ENCODE results near the gene PRKAR2B.

PRKAR2B gene

DNA sequence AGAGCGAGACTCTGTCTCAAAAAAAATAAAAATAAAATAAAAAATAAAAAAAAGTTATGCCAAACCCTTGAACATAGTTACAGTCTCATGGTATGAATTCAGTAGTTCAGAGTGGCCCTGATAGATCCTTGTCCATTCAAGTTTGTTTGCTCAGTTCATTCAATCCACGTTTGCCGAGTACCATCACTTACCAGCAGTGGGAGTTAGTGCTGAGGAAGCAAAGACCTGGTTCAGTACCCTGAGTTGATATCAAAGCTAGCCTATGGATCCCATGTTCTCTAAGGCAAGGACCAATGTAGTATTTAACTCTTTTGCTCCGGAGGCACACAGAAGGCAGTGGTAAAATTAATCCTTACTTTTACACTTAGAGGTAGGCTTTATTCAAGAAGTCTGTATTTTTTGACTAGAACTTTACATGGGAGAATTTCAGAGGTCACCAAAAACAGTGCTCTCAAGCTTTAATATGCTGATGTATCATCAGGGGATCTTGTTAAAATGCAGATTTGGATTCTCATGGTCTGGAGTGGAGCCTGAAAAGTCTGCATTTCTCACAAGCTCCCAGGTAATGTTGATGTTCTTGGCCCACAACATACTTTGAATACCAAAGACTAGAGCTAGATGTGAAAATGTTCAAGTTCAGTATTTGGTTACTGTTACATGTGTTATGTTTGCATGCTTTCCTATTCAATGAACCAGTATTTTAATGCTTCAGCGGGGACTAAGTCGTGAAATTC lies 86.1 kb downstream of the PRKAR2B start:
- ATAC-seq, result peak; percentile 42; the same call in 2 of the 3 replicates
- TF ChIP-seq PPARA (CRISPR knock-in tag; IDR thresholded peaks at IDR 0.05; ENCODE audit: borderline replicate concordance) (no peak), ZNF8 (CRISPR knock-in tag; IDR thresholded peaks at IDR 0.05) (no peak), RARB (CRISPR knock-in tag; IDR thresholded peaks at IDR 0.05) (no peak), BACH2 (CRISPR knock-in tag; IDR thresholded peaks at IDR 0.05; ENCODE audit: borderline replicate concordance) (no peak), TOX (CRISPR knock-in tag; IDR thresholded peaks at IDR 0.05; ENCODE audit: borderline replicate concordance) (no peak), GLIS3 (CRISPR knock-in tag; IDR thresholded peaks at IDR 0.05) (no peak), SNAI2 (CRISPR knock-in tag; IDR thresholded peaks at IDR 0.05) (no peak), POU6F1 (CRISPR knock-in tag; IDR thresholded peaks at IDR 0.05; ENCODE audit: borderline replicate concordance, low read depth) (no peak), ZFP3 (CRISPR knock-in tag; IDR thresholded peaks at IDR 0.05) (no peak), ZNF565 (CRISPR knock-in tag; conservative IDR thresholded peaks at IDR 0.05; ENCODE audit: low read depth) (no peak), TCF4 (CRISPR knock-in tag; IDR thresholded peaks at IDR 0.05; ENCODE audit: borderline replicate concordance) (no peak), ESRRG (CRISPR knock-in tag; IDR thresholded peaks at IDR 0.05) (no peak), CSDC2 (CRISPR knock-in tag; IDR thresholded peaks at IDR 0.05) (no peak), ZNF70 (CRISPR knock-in tag; IDR thresholded peaks at IDR 0.05) (no peak)
- TF ChIP-seq, protein P1, sequence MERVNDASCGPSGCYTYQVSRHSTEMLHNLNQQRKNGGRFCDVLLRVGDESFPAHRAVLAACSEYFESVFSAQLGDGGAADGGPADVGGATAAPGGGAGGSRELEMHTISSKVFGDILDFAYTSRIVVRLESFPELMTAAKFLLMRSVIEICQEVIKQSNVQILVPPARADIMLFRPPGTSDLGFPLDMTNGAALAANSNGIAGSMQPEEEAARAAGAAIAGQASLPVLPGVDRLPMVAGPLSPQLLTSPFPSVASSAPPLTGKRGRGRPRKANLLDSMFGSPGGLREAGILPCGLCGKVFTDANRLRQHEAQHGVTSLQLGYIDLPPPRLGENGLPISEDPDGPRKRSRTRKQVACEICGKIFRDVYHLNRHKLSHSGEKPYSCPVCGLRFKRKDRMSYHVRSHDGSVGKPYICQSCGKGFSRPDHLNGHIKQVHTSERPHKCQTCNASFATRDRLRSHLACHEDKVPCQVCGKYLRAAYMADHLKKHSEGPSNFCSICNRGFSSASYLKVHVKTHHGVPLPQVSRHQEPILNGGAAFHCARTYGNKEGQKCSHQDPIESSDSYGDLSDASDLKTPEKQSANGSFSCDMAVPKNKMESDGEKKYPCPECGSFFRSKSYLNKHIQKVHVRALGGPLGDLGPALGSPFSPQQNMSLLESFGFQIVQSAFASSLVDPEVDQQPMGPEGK (CRISPR knock-in tag; IDR thresholded peaks at IDR 0.05; ENCODE audit: borderline replicate concordance), result no peak
- TF ChIP-seq, protein P2, sequence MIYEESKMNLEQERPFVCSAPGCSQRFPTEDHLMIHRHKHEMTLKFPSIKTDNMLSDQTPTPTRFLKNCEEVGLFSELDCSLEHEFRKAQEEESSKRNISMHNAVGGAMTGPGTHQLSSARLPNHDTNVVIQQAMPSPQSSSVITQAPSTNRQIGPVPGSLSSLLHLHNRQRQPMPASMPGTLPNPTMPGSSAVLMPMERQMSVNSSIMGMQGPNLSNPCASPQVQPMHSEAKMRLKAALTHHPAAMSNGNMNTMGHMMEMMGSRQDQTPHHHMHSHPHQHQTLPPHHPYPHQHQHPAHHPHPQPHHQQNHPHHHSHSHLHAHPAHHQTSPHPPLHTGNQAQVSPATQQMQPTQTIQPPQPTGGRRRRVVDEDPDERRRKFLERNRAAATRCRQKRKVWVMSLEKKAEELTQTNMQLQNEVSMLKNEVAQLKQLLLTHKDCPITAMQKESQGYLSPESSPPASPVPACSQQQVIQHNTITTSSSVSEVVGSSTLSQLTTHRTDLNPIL (CRISPR knock-in tag; IDR thresholded peaks at IDR 0.05; ENCODE audit: low read depth), result no peak
- TF ChIP-seq, protein P3, sequence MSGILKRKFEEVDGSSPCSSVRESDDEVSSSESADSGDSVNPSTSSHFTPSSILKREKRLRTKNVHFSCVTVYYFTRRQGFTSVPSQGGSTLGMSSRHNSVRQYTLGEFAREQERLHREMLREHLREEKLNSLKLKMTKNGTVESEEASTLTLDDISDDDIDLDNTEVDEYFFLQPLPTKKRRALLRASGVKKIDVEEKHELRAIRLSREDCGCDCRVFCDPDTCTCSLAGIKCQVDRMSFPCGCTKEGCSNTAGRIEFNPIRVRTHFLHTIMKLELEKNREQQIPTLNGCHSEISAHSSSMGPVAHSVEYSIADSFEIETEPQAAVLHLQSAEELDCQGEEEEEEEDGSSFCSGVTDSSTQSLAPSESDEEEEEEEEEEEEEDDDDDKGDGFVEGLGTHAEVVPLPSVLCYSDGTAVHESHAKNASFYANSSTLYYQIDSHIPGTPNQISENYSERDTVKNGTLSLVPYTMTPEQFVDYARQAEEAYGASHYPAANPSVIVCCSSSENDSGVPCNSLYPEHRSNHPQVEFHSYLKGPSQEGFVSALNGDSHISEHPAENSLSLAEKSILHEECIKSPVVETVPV (CRISPR knock-in tag; IDR thresholded peaks at IDR 0.05), result no peak

GRCh38 chr7:107133396-107133795 lies 88.9 kb downstream of the PRKAR2B start:
- ATAC-seq, result no peak
- no peak for TF ChIP-seq ZNF70 (CRISPR knock-in tag; IDR thresholded peaks at IDR 0.05)
- no peak for TF ChIP-seq ZC3H10 (CRISPR knock-in tag; IDR thresholded peaks at IDR 0.05)
- TF ChIP-seq CSDC2 (CRISPR knock-in tag; IDR thresholded peaks at IDR 0.05), result no peak
- TF ChIP-seq OSR1 (CRISPR knock-in tag; IDR thresholded peaks at IDR 0.05), result no peak
- TF ChIP-seq ZNF8 (CRISPR knock-in tag; IDR thresholded peaks at IDR 0.05), result no peak
- TF ChIP-seq PPARA (CRISPR knock-in tag; IDR thresholded peaks at IDR 0.05; ENCODE audit: borderline replicate concordance), result no peak
- no peak for TF ChIP-seq ISL1 (CRISPR knock-in tag; IDR thresholded peaks at IDR 0.05)
- no peak for TF ChIP-seq RARB (CRISPR knock-in tag; IDR thresholded peaks at IDR 0.05)
- TF ChIP-seq, protein P2 (CRISPR knock-in tag; IDR thresholded peaks at IDR 0.05; ENCODE audit: low read depth), result no peak
- TF ChIP-seq ZNF565 (CRISPR knock-in tag; conservative IDR thresholded peaks at IDR 0.05; ENCODE audit: low read depth), result no peak
- no peak for TF ChIP-seq TCF4 (CRISPR knock-in tag; IDR thresholded peaks at IDR 0.05; ENCODE audit: borderline replicate concordance)
- TF ChIP-seq, protein P3 (CRISPR knock-in tag; IDR thresholded peaks at IDR 0.05), result no peak
- no peak for TF ChIP-seq BACH2 (CRISPR knock-in tag; IDR thresholded peaks at IDR 0.05; ENCODE audit: borderline replicate concordance)
- TF ChIP-seq ESRRG (CRISPR knock-in tag; IDR thresholded peaks at IDR 0.05), result no peak
- no peak for TF ChIP-seq TOX (CRISPR knock-in tag; IDR thresholded peaks at IDR 0.05; ENCODE audit: borderline replicate concordance)
- TF ChIP-seq SNAI2 (CRISPR knock-in tag; IDR thresholded peaks at IDR 0.05), result no peak
- TF ChIP-seq ARNTL (CRISPR knock-in tag; IDR thresholded peaks at IDR 0.05; ENCODE audit: borderline replicate concordance, low read depth), result no peak
- TF ChIP-seq GLIS3 (CRISPR knock-in tag; IDR thresholded peaks at IDR 0.05), result no peak
- TF ChIP-seq, protein P1 (CRISPR knock-in tag; IDR thresholded peaks at IDR 0.05; ENCODE audit: borderline replicate concordance), result no peak
